HG03196 (cell line): ENCODE results near the gene TCEANC2.
"Not testable (repeated sequence)": the region's sequence is repeated elsewhere in the genome, so short reads cannot be mapped to it uniquely, and the experiment has no call there.

Source experiments
- ATAC-seq: cut with Tn5 transposase; IDR thresholded peaks from one replicate; pipeline ENCODE4 v1.9.1; 2021; ENCODE audit not compliant: unreplicated experiment

TCEANC2 gene

GRCh38 chr1:54024811-54025210 is 28.6 kb upstream of the TCEANC2 start:
- ATAC-seq, result not testable (repeated sequence)

- no peak for ATAC-seq
These were observed 25.6 kb upstream of the TCEANC2 start for GRCh38 chr1:54027848-54028247.

GRCh38 chr1:54028306-54029251 is 24.8 kb upstream of the TCEANC2 start:
- no peak for ATAC-seq

- ATAC-seq, result no peak
These were observed 15.9 kb upstream of the TCEANC2 start for GRCh38 chr1:54037476-54037875.

- ATAC-seq, result no peak
These were observed 11.6 kb upstream of the TCEANC2 start for GRCh38 chr1:54041806-54042205.

GRCh38 chr1:54045496-54045895 is 7.9 kb upstream of the TCEANC2 start:
- no peak for ATAC-seq

- no peak for ATAC-seq
These were observed 6.6 kb upstream of the TCEANC2 start for GRCh38 chr1:54046671-54047383.

- no peak for ATAC-seq
These were observed 5.8 kb upstream of the TCEANC2 start for GRCh38 chr1:54047384-54048305.

- not testable (repeated sequence) for ATAC-seq
These were observed 3.0 kb upstream of the TCEANC2 start for GRCh38 chr1:54050435-54050834.

- no peak for ATAC-seq
These were observed 1.4 kb upstream of the TCEANC2 start for GRCh38 chr1:54051933-54052430.

GRCh38 chr1:54052431-54052933 is 926 bp upstream of the TCEANC2 start:
- ATAC-seq, result peak; percentile 9

GRCh38 chr1:54053745-54054437 is 483 bp downstream of the TCEANC2 start:
- peak; percentile 2 for ATAC-seq

- no peak for ATAC-seq
These were observed 986 bp downstream of the TCEANC2 start for GRCh38 chr1:54054438-54054749.

GRCh38 chr1:54064299-54064698 is 10.9 kb downstream of the TCEANC2 start:
- no peak for ATAC-seq

- peak; percentile 19 for ATAC-seq
These were observed 16.4 kb downstream of the TCEANC2 start for GRCh38 chr1:54069791-54070170.

GRCh38 chr1:54070171-54070837 is 16.9 kb downstream of the TCEANC2 start:
- ATAC-seq, result peak; percentile 58

GRCh38 chr1:54077359-54077758 is 24.0 kb downstream of the TCEANC2 start:
- ATAC-seq, result no peak

- no peak for ATAC-seq
These were observed 27.2 kb downstream of the TCEANC2 start for GRCh38 chr1:54080598-54081049.
